Measurements from ENCODE around the gene EEF1G.

DNA sequence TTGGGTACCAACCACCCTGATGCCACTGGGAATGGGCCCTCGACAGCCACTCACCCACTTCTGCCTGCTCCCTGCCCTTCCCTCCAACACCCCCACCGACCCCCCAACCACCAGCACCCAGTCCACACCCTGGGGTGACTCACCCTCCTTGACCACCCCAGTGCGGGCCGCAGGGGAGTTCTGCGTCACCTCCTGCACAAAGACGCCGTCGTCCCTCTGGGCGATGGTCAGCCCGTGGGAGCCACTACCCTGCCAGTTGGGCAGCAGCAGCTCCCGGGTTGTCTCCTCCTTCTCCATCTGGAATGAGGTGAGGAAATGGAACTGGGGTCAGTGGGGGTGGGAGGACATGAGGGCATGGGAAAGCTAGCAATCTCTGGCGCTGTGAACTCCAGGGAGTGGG, 37.9 kb downstream of the EEF1G start:
- TF ChIP-seq, protein P1, sequence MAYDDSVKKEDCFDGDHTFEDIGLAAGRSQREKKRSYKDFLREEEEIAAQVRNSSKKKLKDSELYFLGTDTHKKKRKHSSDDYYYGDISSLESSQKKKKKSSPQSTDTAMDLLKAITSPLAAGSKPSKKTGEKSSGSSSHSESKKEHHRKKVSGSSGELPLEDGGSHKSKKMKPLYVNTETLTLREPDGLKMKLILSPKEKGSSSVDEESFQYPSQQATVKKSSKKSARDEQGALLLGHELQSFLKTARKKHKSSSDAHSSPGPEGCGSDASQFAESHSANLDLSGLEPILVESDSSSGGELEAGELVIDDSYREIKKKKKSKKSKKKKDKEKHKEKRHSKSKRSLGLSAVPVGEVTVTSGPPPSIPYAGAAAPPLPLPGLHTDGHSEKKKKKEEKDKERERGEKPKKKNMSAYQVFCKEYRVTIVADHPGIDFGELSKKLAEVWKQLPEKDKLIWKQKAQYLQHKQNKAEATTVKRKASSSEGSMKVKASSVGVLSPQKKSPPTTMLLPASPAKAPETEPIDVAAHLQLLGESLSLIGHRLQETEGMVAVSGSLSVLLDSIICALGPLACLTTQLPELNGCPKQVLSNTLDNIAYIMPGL (CRISPR knock-in tag; IDR thresholded peaks at IDR 0.05), result no peak
- TF ChIP-seq, protein P2, sequence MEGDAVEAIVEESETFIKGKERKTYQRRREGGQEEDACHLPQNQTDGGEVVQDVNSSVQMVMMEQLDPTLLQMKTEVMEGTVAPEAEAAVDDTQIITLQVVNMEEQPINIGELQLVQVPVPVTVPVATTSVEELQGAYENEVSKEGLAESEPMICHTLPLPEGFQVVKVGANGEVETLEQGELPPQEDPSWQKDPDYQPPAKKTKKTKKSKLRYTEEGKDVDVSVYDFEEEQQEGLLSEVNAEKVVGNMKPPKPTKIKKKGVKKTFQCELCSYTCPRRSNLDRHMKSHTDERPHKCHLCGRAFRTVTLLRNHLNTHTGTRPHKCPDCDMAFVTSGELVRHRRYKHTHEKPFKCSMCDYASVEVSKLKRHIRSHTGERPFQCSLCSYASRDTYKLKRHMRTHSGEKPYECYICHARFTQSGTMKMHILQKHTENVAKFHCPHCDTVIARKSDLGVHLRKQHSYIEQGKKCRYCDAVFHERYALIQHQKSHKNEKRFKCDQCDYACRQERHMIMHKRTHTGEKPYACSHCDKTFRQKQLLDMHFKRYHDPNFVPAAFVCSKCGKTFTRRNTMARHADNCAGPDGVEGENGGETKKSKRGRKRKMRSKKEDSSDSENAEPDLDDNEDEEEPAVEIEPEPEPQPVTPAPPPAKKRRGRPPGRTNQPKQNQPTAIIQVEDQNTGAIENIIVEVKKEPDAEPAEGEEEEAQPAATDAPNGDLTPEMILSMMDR (IDR thresholded peaks at IDR 0.05), result no peak
- TF ChIP-seq NFYB (CRISPR knock-in tag; conservative IDR thresholded peaks at IDR 0.05; ENCODE audit: low read depth), result no peak
- TF ChIP-seq, protein P3, sequence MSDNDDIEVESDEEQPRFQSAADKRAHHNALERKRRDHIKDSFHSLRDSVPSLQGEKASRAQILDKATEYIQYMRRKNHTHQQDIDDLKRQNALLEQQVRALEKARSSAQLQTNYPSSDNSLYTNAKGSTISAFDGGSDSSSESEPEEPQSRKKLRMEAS (CRISPR knock-in tag; IDR thresholded peaks at IDR 0.05), result no peak

Measured in WTC11 (cell line).